Thyroid gland (tissue), 4 donors: ENCODE data around the gene SLC44A4. TPM values are rescaled to one million over a fixed set of nuclear protein-coding genes. Genes with fewer than 3 reads are reported as not detected.
A peak's percentile ranks its signal among the peaks of the same experiment; 100 is the strongest.

Experiments
- DNase-seq, 2 donors: peaks; one replicate each; pipeline ENCODE4 v3.0.0-alpha.2; 2019
- H3K27ac ChIP-seq, 3 donors: fragments of 200-600 bp; sonication (generic); 1 replicate in 2 of 3; 2 replicates in 1 of 3; pipeline ENCODE4 v1.5.1; 2016 to 2019; ENCODE audit warnings: mild to moderate bottlenecking in 1 of 3, moderate library complexity in 1 of 3
- H3K27me3 ChIP-seq: fragments of 200-600 bp; sonication (generic); one replicate; pipeline ENCODE4 v1.5.1; 2019
- H3K36me3 ChIP-seq, 2 donors: fragments of 200-600 bp; sonication (generic); one replicate each; pipeline ENCODE4 v1.5.1; 2016 to 2019
- H3K4me1 ChIP-seq, 2 donors: fragments of 200-600 bp; sonication (generic); one replicate each; pipeline ENCODE4 v1.5.1; 2017 to 2019
- H3K4me3 ChIP-seq, 3 donors: fragments of 200-600 bp; sonication (generic); replicated peaks in 1 of 3; 1 replicate in 2 of 3; 2 replicates in 1 of 3; pipeline ENCODE4 v1.5.1; 2016; ENCODE audit warnings: mild to moderate bottlenecking in 1 of 3
- H3K9me3 ChIP-seq: fragments of 200-600 bp; sonication (generic); one replicate; pipeline ENCODE4 v1.5.1; 2017
- POLR2A ChIP-seq, 2 donors: fragments of 450-650 bp; IDR thresholded peaks; one replicate each; pipeline ENCODE4 v1.6.1; 2017; ENCODE audit warnings: antibody characterized with exemption in 2 of 2, mild to moderate bottlenecking in 2 of 2, moderate library complexity in 1 of 2
- WGBS, 2 donors: methylation state at CpG; one replicate each; pipeline ENCODE4 v1.1.5; 2017; 5-methylcytosine and 5-hydroxymethylcytosine counted together
- intact Hi-C: fragments of 100-400 bp; cut with DNase I; formaldehyde crosslinking; loops from one replicate; pipeline ENCODE4 v1.15.1; 2023
- small RNA-seq: library from RNA; depleted of rRNA; stranded (forward); fragments of <200 nt; gene quantifications from one replicate; pipeline ENCODE3, GENCODE V24; 2016
- total RNA-seq, 4 donors: library from RNA; depleted of rRNA; stranded (reverse); fragments of >200 nt; gene quantifications; one replicate each; pipeline ENCODE4 v1.2.3, GENCODE V29; 2016
- TF ChIP-seq, protein P1 (sequence below), 6 experiments: fragments of 200-600 bp in 3 of 6; fragments of 450-650 bp in 3 of 6; sonication (generic) in 3 of 6; IDR thresholded peaks; one replicate each; pipeline ENCODE4 v1.5.1; 2016 to 2019; ENCODE audit warnings: antibody characterized with exemption in 6 of 6, mild to moderate bottlenecking in 2 of 6, inconsistent platforms in 1 of 6, moderate library complexity in 1 of 6

The SLC44A4 gene
- total RNA-seq, 4 donors from 2014 or later, result 1.6 to 16.2 (median 7.7) TPM

DNA sequence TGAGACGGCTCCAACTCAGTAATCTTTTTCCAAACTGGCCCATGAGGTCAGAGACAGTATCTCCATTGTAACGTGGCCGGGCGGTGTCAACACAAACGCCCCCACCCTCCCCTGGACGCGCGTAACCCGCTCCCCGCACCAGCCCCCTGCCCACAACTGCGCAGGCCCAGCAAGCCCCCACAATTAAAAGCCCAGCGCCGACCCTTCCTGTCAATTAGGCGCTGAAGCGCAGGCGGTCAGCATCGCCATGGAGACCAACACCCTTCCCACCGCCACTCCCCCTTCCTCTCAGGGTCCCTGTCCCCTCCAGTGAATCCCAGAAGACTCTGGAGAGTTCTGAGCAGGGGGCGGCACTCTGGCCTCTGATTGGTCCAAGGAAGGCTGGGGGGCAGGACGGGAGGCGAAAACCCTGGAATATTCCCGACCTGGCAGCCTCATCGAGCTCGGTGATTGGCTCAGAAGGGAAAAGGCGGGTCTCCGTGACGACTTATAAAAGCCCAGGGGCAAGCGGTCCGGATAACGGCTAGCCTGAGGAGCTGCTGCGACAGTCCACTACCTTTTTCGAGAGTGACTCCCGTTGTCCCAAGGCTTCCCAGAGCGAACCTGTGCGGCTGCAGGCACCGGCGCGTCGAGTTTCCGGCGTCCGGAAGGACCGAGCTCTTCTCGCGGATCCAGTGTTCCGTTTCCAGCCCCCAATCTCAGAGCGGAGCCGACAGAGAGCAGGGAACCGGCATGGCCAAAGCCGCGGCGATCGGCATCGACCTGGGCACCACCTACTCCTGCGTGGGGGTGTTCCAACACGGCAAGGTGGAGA, 63.6 kb downstream of the SLC44A4 start, which contains the start of the genes HSPA1A and HSPA1L:
Gene HSPA1A, plus strand, starts transcription at position 519 of the 814 bp plus-strand sequence. Its CDS starts 214 bp downstream, at position 733.
Gene HSPA1L, minus strand, starts transcription at position 259 of the 814 bp plus-strand sequence. CDS start 3,311 bp downstream, outside the sequence.
- intact Hi-C loops, result no loop called here
- peak; percentile 93 for DNase-seq
- Histone ChIP-seq H3K36me3 (no peaks in the 10 kb centered on the region), H3K4me1 (peaks cover 21 to 35% of the 10 kb centered on the region in 2 donors), H3K4me3 (peak within 1 kb of the TSS in 2 of 3 donors; percentile 36 to 53), H3K27ac (peak within 1 kb of the TSS; percentile 100), H3K9me3 (no peaks in the 10 kb centered on the region), H3K27me3 (no peaks in the 10 kb centered on the region)
- 3% methylated on average over 6 to 36 of the region's 56 CpGs for WGBS, 2 donors
- TF ChIP-seq POLR2A (IDR thresholded peaks at IDR 0.05), result peak; percentile 99 to 100
- TF ChIP-seq, protein P1, sequence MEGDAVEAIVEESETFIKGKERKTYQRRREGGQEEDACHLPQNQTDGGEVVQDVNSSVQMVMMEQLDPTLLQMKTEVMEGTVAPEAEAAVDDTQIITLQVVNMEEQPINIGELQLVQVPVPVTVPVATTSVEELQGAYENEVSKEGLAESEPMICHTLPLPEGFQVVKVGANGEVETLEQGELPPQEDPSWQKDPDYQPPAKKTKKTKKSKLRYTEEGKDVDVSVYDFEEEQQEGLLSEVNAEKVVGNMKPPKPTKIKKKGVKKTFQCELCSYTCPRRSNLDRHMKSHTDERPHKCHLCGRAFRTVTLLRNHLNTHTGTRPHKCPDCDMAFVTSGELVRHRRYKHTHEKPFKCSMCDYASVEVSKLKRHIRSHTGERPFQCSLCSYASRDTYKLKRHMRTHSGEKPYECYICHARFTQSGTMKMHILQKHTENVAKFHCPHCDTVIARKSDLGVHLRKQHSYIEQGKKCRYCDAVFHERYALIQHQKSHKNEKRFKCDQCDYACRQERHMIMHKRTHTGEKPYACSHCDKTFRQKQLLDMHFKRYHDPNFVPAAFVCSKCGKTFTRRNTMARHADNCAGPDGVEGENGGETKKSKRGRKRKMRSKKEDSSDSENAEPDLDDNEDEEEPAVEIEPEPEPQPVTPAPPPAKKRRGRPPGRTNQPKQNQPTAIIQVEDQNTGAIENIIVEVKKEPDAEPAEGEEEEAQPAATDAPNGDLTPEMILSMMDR (IDR thresholded peaks at IDR 0.05), result no peak

DNA sequence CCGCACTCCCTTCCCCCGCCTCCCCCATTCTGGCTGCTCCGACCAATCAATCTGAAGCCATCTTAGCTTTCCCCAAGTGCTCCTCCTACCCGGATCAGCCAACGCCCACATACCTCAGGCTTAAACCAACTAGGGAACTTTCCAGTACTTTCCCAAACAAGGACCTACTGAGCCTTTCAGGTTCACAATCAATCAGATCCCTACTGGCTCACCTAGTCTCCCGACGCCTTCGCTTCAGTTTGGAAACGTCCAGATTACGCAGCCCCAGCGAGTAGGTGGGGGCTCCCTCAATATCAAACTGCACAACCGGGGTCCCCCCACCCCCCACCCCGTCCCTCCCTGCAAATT, 64.1 kb downstream of the SLC44A4 start:
- H3K27ac ChIP-seq, result peak overlapping the region; percentile 100
- peak; percentile 98 for DNase-seq
- TF ChIP-seq POLR2A (IDR thresholded peaks at IDR 0.05), result peak; percentile 81 to 96
- TF ChIP-seq, protein P1 (IDR thresholded peaks at IDR 0.05), result no peak
- H3K27me3 ChIP-seq, result no peaks in the 10 kb centered on the region
- H3K4me3 ChIP-seq, result peak overlapping the region in 2 of 3 donors; percentile 8 to 36
- intact Hi-C loops, result no loop called here
- 0 to 3% methylated on average over 13 of the region's 13 CpGs for WGBS, 2 donors
- H3K4me1 ChIP-seq, result peaks cover 15 to 29% of the 10 kb centered on the region in 2 donors
- no peaks in the 10 kb centered on the region for H3K36me3 ChIP-seq
- no peaks in the 10 kb centered on the region for H3K9me3 ChIP-seq

DNA sequence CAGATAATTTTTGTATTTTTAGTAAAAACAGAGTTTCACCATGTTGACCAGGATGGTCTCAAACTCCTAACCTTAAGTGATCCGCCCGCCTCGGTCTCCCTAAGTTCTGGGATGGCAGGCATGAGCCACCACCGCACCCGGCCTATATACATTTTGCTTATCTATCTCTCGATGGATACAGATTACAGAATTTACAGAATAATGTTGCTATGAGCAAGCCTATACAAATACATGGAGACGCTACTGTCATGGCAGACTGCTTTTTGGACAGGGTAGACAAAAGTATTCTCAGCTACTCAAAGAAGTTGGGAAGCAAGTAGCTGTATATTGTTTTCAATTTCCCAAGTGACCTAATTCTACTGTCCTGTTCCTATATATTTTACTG, 65.3 kb downstream of the SLC44A4 start:
- no peak for DNase-seq
- intact Hi-C loops, result no loop called here
- Histone ChIP-seq H3K27me3 (no peaks in the 10 kb centered on the region), H3K27ac (peak overlapping the region; percentile 100), H3K36me3 (no peaks in the 10 kb centered on the region), H3K4me3 (no peak overlapping the region), H3K9me3 (no peaks in the 10 kb centered on the region), H3K4me1 (peaks cover 12 to 17% of the 10 kb centered on the region in 2 donors)
- 96 to 97% methylated on average over 7 of the region's 7 CpGs for WGBS, 2 donors
- TF ChIP-seq, protein P1 (IDR thresholded peaks at IDR 0.05), result no peak
- TF ChIP-seq POLR2A (IDR thresholded peaks at IDR 0.05), result no peak

Small RNAs within 50 kb of the gene (small RNA-seq; reads per million reads assigned to genes)
- 155 reads per million, percentile 97 among the genes with 10 or more reads in this experiment for gene SNORD48
- gene SNORD52, result not detected

Other genes with a start within 250 kb of the SLC44A4 start
- gene BAG6, start 226.3 kb downstream of the SLC44A4 start, total RNA-seq, result 100 to 1,000 TPM; 179 to 301 (median 245) TPM
- gene APOM, start 223.1 kb downstream of the SLC44A4 start, total RNA-seq, result 1 to 10 TPM; 2.3 to 5.1 (median 4.5) TPM
- gene C6orf47, start 218.2 kb downstream of the SLC44A4 start, total RNA-seq, result 10 to 100 TPM; 23.6 to 32.3 (median 28.7) TPM
- 10 to 100 TPM; 15.7 to 23.2 (median 22.1) TPM for gene GPANK1, start 214.0 kb downstream of the SLC44A4 start, total RNA-seq
- 100 to 1,000 TPM; 181 to 264 (median 206) TPM for gene CSNK2B, start 212.9 kb downstream of the SLC44A4 start, total RNA-seq
- gene LY6G5B, start 209.0 kb downstream of the SLC44A4 start, total RNA-seq, result 10 to 100 TPM in 2 of 4 donors, 1 to 10 TPM in 2; 4.4 to 11.8 (median 9.4) TPM
- 1 to 10 TPM in 1 of 4 donors, under 1 TPM in 2, not detected in 1; 0.54 to 7.9 (median 0.83) TPM for gene LY6G5C, start 197.9 kb downstream of the SLC44A4 start, total RNA-seq
- 10 to 100 TPM; 47.3 to 81.4 (median 71.7) TPM for gene ABHD16A, start 175.7 kb downstream of the SLC44A4 start, total RNA-seq
- gene LY6G6F, start 172.1 kb downstream of the SLC44A4 start, total RNA-seq, result not detected
- not detected for gene LY6G6D, start 163.6 kb downstream of the SLC44A4 start, total RNA-seq
- not detected for gene LY6G6C, start 157.3 kb downstream of the SLC44A4 start, total RNA-seq
- 1 to 10 TPM in 1 of 4 donors, under 1 TPM in 1, not detected in 2; 0.54 to 1.8 TPM for gene MPIG6B, start 155.6 kb downstream of the SLC44A4 start, total RNA-seq
- 100 to 1,000 TPM in 3 of 4 donors, 10 to 100 TPM in 1; 99.9 to 117 (median 114) TPM for gene DDAH2, start 149.7 kb downstream of the SLC44A4 start, total RNA-seq
- gene CLIC1, start 142.5 kb downstream of the SLC44A4 start, total RNA-seq, result 100 to 1,000 TPM; 222 to 314 (median 247) TPM
- 10 to 100 TPM in 1 of 4 donors, 1 to 10 TPM in 3; 5.6 to 11.2 (median 7.2) TPM for gene MSH5, start 139.0 kb downstream of the SLC44A4 start, total RNA-seq
- 1 to 10 TPM in 3 of 4 donors, not detected in 1; 2.0 to 4.2 (median 3.0) TPM for gene SAPCD1, start 116.3 kb downstream of the SLC44A4 start, total RNA-seq
- 1 to 10 TPM; 1.2 to 8.9 (median 5.4) TPM for gene VWA7, start 101.7 kb downstream of the SLC44A4 start, total RNA-seq
- 100 to 1,000 TPM in 1 of 4 donors, 10 to 100 TPM in 3; 33.8 to 120 (median 39.9) TPM for gene VARS1, start 83.2 kb downstream of the SLC44A4 start, total RNA-seq
- gene LSM2, start 72.0 kb downstream of the SLC44A4 start, total RNA-seq, result 10 to 100 TPM; 29.2 to 48.4 (median 36.5) TPM
- gene HSPA1L, start 63.7 kb downstream of the SLC44A4 start, total RNA-seq, result 1 to 10 TPM; 3.5 to 4.1 (median 3.9) TPM
- 100 to 1,000 TPM; 148 to 320 (median 190) TPM for gene HSPA1A, start 63.5 kb downstream of the SLC44A4 start, total RNA-seq
- gene HSPA1B, start 51.3 kb downstream of the SLC44A4 start, total RNA-seq, result 100 to 1,000 TPM; 194 to 330 (median 256) TPM
- gene NEU1, start 16.2 kb downstream of the SLC44A4 start, total RNA-seq, result 10 to 100 TPM; 54.4 to 98.1 (median 65.9) TPM
- gene EHMT2, start 18.7 kb upstream of the SLC44A4 start, total RNA-seq, result 10 to 100 TPM; 26.9 to 47.7 (median 38.7) TPM
- gene ZBTB12, start 23.1 kb upstream of the SLC44A4 start, total RNA-seq, result 1 to 10 TPM in 3 of 4 donors, under 1 TPM in 1; 0.94 to 2.9 (median 1.5) TPM
- 1 to 10 TPM; 2.5 to 6.2 (median 4.4) TPM for gene C2, start 48.7 kb upstream of the SLC44A4 start, total RNA-seq
- gene CFB, start 67.1 kb upstream of the SLC44A4 start, total RNA-seq, result 10 to 100 TPM; 10.5 to 36.7 (median 16.4) TPM
- gene NELFE, start 80.0 kb upstream of the SLC44A4 start, total RNA-seq, result 100 to 1,000 TPM in 3 of 4 donors, 10 to 100 TPM in 1; 83.2 to 114 (median 106) TPM
- 10 to 100 TPM; 35.1 to 47.1 (median 39.4) TPM for gene SKIC2, start 80.2 kb upstream of the SLC44A4 start, total RNA-seq
- 10 to 100 TPM; 21.3 to 36.4 (median 33.9) TPM for gene DXO, start 93.1 kb upstream of the SLC44A4 start, total RNA-seq
- 100 to 1,000 TPM; 181 to 401 (median 227) TPM for gene C4A, start 103.1 kb upstream of the SLC44A4 start, total RNA-seq
- 100 to 1,000 TPM; 233 to 370 (median 285) TPM for gene C4B, start 135.8 kb upstream of the SLC44A4 start, total RNA-seq
- gene CYP21A2, start 159.4 kb upstream of the SLC44A4 start, total RNA-seq, result 1 to 10 TPM in 1 of 4 donors, under 1 TPM in 2, not detected in 1; 0.24 to 1.7 (median 0.33) TPM
- 100 to 1,000 TPM in 2 of 4 donors, 10 to 100 TPM in 2; 42.2 to 112 (median 80.9) TPM for gene TNXB, start 230.3 kb upstream of the SLC44A4 start, total RNA-seq
- gene ATF6B, start 249.2 kb upstream of the SLC44A4 start, total RNA-seq, result 10 to 100 TPM; 41.5 to 63.5 (median 57.3) TPM